GM19438 (cell line): ENCODE measurements around the gene LMCD1.

Experiments used
- ATAC-seq: cut with Tn5 transposase; IDR thresholded peaks from one replicate; pipeline ENCODE4 v1.9.1; 2021; ENCODE audit warnings: low read depth; ENCODE audit not compliant: unreplicated experiment

The LMCD1 gene

GRCh38 chr3:8482960-8483665, 18.5 kb upstream of the LMCD1 start:
- ATAC-seq, result no peak

GRCh38 chr3:8484409-8485140, 17.0 kb upstream of the LMCD1 start:
- ATAC-seq, result no peak

GRCh38 chr3:8485141-8485870, 16.3 kb upstream of the LMCD1 start:
- no peak for ATAC-seq

- no peak for ATAC-seq
These were observed 15.7 kb upstream of the LMCD1 start for GRCh38 chr3:8485943-8486342.

GRCh38 chr3:8486434-8486833, 15.2 kb upstream of the LMCD1 start:
- no peak for ATAC-seq

- no peak for ATAC-seq
These were observed 14.7 kb upstream of the LMCD1 start for GRCh38 chr3:8486936-8487335.

- ATAC-seq, result no peak
These were observed 13.2 kb upstream of the LMCD1 start for GRCh38 chr3:8488411-8488810.

GRCh38 chr3:8488877-8489276, 12.7 kb upstream of the LMCD1 start:
- ATAC-seq, result no peak

GRCh38 chr3:8489278-8489792, 12.3 kb upstream of the LMCD1 start:
- ATAC-seq, result no peak

- ATAC-seq, result no peak
These were observed 11.5 kb upstream of the LMCD1 start for GRCh38 chr3:8490079-8490552.

- ATAC-seq, result no peak
These were observed 10.1 kb upstream of the LMCD1 start for GRCh38 chr3:8491271-8492144.

- ATAC-seq, result no peak
These were observed 8.7 kb upstream of the LMCD1 start for GRCh38 chr3:8492744-8493511.

GRCh38 chr3:8493744-8494143, 7.9 kb upstream of the LMCD1 start:
- no peak for ATAC-seq

- no peak for ATAC-seq
These were observed 7.3 kb upstream of the LMCD1 start for GRCh38 chr3:8494327-8494726.

- ATAC-seq, result no peak
These were observed 4.0 kb upstream of the LMCD1 start for GRCh38 chr3:8497582-8497981.

- no peak for ATAC-seq
These were observed 2.4 kb upstream of the LMCD1 start for GRCh38 chr3:8499181-8499611.

- ATAC-seq, result no peak
These were observed 1.2 kb upstream of the LMCD1 start for GRCh38 chr3:8500319-8500988.

- no peak for ATAC-seq
These were observed 643 bp upstream of the LMCD1 start for GRCh38 chr3:8500989-8501370.

GRCh38 chr3:8503461-8503860, 1.8 kb downstream of the LMCD1 start:
- no peak for ATAC-seq
